Eye (tissue), 1 donor: ENCODE data around the gene FBRSL1.
"Not testable (repeated sequence)": the region's sequence is repeated elsewhere in the genome, so short reads cannot be mapped to it uniquely, and the experiment has no call there.

Experiments
- DNase-seq: peaks from one replicate; pipeline ENCODE4 v3.0.0-alpha.2; 2015

Gene FBRSL1

DNA sequence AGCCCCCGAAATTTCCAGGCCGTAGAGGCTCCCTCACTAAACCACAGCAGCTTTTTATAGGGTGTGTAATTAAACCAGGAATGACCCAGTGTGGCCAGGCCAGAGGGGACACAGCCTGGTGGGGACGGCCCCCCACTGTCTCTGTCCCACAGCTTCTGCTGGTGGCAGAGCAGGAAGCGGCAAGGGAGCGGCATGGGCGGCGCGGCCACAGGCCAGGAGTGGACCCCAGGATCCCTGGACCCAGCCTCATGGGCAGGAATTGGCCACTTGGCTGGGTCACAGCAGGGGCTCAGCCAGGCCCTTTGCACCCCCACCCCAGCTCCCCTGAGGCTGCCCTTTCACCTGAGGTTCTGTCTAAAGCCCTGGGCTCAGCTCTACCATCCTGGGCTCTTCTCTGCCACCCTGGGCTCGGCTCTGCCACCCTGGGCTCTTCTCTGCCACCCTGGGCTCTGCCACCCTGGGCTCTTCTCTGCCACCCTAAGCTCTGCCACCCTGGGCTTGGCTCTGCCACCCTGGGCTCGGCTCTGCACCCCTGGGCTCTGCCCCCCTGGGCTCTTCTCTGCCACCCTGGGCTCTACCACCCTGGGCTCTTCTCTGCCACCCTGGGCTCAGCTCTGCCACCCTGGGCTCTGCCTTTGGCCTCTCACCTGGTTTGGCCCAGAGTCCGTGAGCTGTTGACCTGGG is 39.3 kb downstream of the FBRSL1 start:
- no peak for DNase-seq

DNA sequence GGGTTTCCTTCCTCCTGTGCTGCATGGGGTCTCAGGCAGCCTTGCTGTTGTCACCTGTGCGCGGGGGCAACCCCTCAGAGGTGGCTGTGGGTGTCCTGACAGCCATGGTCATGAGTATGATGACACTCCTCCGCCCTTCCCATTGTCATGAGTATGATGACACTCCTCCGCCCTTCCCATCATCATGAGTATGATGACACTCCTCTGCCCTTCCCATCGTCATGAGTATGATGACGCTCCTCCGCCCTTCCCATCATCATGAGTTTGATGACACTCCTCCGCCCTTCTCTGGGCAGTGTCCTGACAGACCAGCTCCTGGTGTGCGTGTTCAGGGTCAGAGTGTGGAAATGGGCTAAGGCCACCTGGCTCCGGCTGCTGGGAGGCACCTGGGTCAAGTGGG is 40.0 kb downstream of the FBRSL1 start:
- DNase-seq, result no peak

DNA sequence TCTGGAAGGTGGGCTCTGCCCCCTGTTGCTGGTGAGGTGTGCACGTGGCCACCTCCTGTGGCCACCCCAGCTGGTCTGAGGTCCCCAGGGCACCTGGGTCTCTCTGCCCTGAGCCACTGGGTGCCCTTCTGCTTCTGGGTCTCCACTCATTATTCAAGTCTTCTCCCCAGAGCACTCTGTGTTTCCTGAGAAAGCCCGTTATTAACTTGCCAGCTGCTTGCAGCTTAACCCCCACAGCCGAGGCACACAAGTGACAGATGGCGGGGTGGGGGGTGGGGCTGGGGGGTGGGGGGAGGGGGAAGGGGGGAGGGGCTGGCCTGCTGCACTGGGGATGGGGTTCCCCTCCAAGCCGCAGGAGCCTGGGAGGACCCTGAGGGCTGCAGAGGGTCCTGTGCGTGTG is 40.5 kb downstream of the FBRSL1 start:
- peak; percentile 46 for DNase-seq

DNA sequence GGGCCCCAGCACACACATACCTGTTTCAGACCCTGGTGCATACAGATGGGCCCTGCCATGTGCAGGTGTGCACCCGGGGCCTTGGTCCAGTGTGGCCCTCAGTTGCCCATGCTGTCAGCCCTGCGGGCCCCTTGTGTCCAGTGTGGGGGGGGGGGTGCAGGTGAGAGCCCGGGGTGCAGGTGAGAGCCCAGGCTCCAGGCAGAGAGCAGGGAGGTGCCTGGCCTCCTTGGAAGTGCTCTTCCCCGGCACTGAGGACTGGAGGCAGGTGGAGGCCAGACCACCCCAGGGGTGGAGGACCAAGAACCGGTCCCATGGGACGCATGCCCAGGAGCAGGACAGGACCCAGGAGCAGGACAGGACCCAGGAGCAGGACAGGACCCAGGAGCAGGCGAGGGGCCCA is 40.9 kb downstream of the FBRSL1 start:
- DNase-seq, result no peak

GRCh38 chr12:132532711-132533583 is 43.0 kb downstream of the FBRSL1 start:
- DNase-seq, result not testable (repeated sequence)

DNA sequence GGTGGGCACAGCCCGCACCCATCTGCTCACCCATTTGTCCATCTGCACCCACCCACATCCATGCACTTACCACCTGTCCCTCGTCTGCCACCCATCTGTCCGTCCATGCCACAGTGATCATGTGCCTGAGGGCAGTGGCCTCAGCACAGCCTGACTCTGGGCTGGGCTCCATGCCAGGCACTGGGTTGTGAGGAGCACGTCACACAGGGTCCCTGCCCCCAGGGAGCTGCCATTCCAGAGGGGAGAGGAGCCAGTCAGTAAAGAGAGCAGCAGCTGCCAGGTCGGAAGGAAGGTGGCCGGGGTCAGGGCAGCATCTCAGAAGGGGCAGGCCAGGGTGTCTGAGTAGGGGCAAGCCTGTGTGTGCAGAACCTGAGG is 43.6 kb downstream of the FBRSL1 start:
- no peak for DNase-seq

DNA sequence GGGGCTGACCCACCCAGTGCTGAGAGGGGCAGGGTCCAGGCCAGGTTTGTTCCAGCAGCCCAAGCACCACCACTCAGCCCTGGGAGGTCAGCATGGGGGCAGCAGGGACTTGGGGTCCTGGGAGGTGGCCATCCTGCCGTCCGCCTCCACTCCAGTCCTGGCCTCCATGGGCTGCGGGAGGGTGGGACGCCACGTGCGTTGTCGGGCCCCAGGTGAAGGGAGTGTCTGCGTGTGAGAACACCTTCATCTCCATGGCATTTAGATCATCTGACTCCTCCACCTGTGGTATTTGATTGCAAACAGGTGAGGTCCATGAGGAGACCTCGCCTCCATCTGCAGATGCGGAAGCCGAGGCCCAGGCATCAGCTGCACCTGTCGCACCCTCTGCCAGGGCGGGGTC is 44.1 kb downstream of the FBRSL1 start:
- DNase-seq, result no peak

GRCh38 chr12:132535019-132535418 is 45.1 kb downstream of the FBRSL1 start:
- DNase-seq, result peak; percentile 64

DNA sequence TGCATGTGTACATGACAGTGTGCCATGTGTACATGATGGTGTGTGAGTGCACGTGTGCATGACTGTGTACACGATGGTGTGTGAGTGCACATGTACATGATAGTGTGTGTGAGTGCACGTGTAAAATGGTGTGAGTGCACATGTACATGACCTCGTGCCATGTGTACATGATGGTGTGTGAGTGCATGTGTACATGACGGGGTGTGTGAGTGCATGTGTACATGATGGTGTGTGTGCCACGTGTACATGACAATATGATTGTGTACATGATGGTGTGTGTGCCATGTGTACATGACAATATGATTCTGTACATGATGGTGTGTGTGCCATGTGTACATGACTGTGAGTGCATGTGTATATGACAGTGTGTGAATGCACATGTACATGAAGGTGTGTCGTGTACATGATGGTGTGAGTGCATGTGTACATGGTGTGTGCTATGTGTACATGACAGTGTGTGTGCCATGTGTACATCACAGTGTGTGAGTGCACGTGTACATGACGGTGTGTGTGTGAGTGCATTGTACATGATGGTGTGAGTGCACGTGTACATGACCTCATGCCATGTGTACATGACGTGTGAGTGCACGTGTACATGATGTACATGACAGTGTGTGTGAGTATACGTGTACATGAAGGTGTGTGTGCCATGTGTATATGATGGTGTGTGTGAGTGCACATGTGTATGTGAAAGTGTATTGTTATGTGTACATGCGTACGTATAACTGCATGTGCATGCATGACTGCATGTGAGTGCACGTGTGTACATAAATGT is 46.3 kb downstream of the FBRSL1 start:
- no peak for DNase-seq

DNA sequence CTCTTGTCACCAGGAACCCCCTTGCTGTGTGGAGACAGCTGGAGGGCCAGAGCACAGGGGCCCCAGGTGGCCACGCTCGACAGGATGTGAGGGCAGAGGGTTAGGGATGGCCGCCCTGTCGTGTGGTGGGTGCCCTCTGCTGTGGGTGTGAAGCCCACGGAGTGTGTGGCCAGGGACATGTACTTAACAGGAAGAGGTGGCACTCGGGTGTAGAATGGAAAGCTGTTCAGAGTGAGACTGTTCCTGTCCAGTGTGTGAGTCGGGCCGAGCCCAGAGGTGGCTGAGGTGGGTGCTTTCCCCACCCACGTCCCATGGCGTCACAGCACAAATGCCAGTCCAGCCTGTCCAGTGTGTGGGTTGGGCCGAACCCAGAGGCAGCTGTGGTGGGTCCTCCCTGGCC is 47.1 kb downstream of the FBRSL1 start:
- no peak for DNase-seq

GRCh38 chr12:132537836-132538662 is 48.1 kb downstream of the FBRSL1 start:
- no peak for DNase-seq

- DNase-seq, result no peak
Observed at GRCh38 chr12:132538663-132538990, 48.7 kb downstream of the FBRSL1 start.

DNA sequence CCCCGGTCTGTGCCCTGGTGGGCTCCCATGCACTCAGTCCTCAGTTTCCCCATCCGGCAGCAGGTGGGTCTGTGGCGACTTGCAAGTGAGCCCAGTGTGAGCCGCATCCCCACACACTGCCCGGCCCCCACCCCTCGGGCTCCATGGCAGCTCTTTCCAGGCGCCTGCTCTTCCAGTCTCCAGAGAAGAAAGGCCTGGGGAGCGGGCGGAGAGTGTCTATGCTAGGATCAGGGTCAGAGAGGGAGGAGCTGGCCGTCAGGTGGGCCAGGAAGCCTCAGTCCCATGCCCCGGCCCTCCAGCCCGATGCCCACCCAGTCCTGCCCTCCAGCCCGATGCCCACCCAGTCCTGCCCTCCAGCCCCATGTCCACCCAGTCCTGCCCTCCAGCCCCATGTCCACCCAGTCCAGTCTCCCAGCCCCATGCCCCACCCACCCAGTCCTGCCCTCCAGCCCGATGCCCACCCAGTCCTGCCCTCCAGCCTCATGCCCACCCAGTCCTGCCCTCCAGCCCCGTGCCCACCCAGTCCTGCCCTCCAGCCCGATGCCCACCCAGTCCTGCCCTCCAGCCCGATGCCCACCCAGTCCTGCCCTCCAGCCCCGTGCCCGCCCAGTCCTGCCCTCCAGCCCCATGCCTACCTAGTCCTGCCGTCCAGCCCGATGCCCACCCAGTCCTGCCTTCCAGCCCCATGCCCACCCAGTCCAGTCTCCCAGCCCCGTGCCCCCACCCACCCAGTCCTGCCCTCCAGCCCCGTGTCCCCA is 49.2 kb downstream of the FBRSL1 start:
- DNase-seq, result no peak

DNA sequence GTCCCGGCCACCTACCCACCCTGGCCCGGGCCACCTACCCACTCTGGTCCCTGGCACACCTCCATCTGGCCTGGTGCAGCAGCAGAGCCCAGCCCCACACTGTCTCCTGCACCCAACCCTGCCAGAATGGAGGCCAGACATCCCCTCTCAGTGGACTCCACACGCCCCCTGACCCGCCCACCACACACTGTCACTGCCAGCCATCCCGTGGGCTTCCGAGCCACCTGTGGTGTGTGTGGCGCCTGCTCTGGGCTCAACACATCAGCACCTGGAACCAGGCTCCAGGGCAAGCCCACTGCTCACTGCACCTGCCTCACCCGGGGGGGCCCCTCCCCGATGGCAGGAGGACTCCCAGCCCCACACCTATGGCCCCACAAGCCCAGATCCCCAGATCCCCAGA is 50.5 kb downstream of the FBRSL1 start:
- DNase-seq, result no peak

GRCh38 chr12:132541200-132541599 is 51.2 kb downstream of the FBRSL1 start:
- no peak for DNase-seq

DNA sequence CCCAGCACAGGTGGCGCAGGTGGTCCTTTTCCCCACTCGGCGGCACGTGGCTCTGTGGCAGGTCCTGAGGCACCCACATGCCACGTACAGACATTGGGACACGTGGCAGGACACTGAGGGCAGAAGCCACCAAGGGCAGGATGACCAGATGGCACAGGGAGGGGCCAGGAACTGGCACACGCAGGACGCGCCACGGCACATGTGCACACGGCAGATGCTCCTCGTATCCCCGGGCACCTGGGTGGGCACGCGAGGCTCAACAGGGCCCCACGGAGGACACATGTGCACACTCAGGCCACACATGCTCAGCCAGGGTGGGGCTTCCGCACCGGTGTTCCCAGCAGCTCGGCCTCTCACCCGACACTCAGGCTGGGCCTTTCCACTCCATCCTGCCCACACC is 52.0 kb downstream of the FBRSL1 start:
- no peak for DNase-seq

DNA sequence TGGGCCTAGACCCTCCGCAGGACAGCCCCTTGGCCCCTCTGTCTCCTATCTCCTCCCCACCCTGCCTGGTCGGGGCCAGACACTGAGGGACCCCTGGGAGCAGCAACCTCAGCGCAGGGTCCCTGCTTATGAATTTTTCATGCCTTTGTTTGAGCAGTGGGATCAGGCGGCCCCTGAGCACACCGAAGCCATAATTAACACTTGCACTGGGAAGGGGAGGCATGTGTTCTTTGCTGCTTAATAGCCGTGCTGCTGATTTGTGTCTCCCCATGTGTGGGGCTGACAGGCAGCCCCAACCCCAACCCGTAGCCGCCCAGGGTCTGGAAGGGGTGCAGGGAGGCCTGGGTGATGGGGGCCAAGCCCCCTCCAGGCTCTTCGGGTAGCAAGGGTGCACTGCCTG is 52.7 kb downstream of the FBRSL1 start:
- DNase-seq, result peak; percentile 56

- DNase-seq, result no peak
Observed at GRCh38 chr12:132543298-132544079, 53.5 kb downstream of the FBRSL1 start.

DNA sequence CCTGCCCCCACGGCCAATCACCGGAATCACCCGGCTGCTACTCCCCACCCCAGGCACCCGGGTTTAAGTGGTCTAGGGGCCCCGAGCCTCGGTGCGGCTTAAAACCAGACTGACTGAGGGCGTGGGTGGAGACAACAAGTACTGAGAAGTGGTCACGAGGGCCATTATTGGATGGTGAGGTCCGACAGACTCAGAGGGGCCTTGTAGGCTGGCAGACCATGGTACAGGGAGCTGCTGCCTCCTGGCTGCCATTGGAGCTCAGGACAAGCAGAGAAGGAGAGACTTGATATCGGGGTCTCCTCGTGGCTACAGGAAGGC is 54.1 kb downstream of the FBRSL1 start:
- no peak for DNase-seq

DNA sequence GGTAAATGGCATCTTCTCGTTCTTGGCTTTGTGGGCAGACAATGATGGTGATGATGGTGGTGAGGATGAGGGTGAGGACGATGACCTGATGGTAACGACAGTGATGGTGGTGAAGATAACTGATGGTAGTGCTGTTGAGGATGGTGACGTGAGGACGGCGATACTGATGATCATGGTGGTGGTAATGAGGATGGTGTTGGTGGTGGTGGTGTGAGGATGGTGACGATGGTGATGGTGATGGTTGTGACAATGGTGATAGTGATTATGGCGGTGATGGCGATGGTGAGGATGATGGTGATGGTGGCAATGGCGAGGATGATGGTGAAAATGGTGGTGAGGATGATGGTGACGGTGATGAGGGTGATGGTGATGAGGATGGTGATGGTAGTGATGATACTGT is 54.5 kb downstream of the FBRSL1 start:
- no peak for DNase-seq

DNA sequence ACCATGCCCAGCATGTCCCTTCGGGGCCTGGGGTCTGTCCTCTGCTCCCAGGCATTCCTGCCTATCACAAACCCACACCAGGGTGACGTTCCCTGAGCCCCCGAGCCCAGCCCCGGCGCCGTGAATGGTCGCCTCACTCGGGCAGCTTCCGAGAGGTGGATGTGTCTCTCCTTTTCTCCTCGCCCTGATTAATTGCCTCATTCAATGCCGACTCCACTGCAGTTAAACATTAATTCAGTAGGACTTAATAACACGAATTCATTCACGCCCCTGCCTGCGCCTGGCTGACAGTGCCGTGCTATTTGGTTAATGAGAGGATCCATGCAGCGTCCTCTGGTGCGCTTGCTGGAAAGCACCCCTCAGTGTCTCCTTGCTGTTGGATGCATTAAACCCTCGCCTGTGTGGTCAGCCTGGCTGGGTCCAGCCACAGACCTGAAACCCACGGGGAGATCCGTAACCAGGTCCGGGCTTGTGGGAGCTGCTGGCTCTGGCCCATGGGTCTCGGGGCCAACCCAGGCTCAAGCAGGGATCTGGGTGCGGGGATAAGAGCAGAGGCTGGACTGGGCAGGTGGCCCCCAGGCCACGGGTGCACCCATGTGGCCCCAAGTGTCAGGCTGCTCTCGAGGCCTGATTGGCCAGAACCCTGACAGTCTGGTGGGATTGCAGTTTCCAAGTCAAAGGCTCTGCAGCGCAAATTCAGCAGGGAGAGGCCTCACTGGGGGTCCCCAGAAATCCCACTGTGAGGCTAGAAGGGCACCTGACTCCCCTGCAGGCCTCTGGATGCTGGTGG is 55.4 kb downstream of the FBRSL1 start:
- no peak for DNase-seq
